ENCODE results near the gene ADPRHL1.
"Not testable (repeated sequence)": the region's sequence is repeated elsewhere in the genome, so short reads cannot be mapped to it uniquely, and the experiment has no call there.

- not testable (repeated sequence) for TF ChIP-seq CTCF, POLR2A (IDR thresholded peaks at IDR 0.05)
Observed at GRCh38 chr13:113382542-113382941, 70.7 kb downstream of the ADPRHL1 start.
